ENCODE results near the gene PLD1.

GRCh38 chr3:171807806-171808205 is 2.5 kb downstream of the PLD1 start:
- TF ChIP-seq CTCF (IDR thresholded peaks at IDR 0.05) (no peak), POLR2A (IDR thresholded peaks at IDR 0.05) (no peak)

All from heart left ventricle (tissue), 13 donors.